Measurements from ENCODE around the gene TRIM6.
"Not testable (repeated sequence)": the region's sequence is repeated elsewhere in the genome, so short reads cannot be mapped to it uniquely, and the experiment has no call there.

The TRIM6 gene

DNA sequence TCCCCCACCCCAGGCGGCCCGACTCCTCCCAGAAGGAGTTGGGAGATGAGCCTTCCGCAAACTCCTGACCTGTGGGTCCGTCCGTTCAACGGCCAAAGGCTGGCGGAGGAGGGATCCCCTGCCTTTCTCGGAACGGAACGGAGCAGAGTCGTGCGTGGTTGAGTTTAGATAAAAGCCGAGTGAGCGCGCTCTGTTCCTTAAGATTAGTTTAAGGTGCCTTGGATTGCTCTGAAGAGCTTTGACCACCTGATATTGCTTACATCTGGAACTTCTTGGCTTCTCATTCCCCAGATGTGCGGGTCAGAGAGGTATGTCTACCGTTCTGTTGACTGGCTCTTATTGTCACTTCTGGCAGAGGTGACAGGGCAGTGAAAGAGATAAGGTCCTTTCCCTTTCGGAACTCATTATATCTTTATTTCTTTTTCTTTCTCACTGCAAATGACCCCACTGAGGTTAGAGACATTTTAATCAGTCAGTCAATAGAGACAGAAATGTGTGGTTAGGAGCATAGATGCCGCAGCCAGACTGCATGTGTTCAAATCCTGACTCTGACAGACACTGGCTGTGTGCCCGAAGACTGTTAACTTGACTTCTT lies at the start of gene TRIM6:
Gene TRIM6 (plus strand): TSS at position 31 of the 595 bp plus-strand sequence. CDS start 261 bp downstream, at position 292.
- peak; percentile 24 to 25 for DNase-seq

GRCh38 chr11:5547982-5548381 lies 48.5 kb upstream of the TRIM6 start:
- no peak for DNase-seq

GRCh38 chr11:5548440-5548839 lies 48.0 kb upstream of the TRIM6 start, which contains the start of gene OR52H1:
TSS of gene OR52H1 (minus strand) at chr11:5548540. CDS start at chr11:5545505, 3,035 bp downstream.
- DNase-seq, result no peak

DNA sequence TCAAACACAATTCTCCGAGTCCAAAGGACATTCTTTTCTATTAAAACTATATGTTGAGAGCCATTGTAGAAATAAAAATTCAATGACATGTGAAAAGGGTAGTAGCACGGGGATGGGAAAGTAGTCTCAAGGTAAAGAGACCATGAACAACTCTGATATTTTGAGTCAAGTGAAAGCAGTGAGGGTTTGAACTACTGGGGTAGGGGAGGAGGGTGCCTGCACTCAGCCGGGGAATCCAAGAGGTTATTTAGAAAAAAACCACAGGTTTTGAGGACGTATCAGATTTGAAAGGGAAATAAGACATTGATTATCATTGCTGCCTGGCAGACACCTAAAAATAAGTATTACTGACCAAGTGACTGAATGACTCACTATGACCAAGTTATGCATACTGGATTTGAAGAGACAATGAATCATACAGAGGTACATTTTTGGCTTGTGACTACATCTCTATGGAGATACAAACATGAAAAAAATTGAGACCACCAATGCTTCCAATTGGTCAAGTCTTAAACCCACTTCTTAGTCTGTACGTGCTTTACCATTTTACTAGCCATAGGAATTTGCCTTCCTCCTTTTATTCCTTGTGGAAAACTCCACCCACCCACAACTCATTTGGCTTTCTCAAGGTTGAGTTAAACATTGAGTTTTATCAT lies 45.9 kb upstream of the TRIM6 start:
- DNase-seq, result no peak

DNA sequence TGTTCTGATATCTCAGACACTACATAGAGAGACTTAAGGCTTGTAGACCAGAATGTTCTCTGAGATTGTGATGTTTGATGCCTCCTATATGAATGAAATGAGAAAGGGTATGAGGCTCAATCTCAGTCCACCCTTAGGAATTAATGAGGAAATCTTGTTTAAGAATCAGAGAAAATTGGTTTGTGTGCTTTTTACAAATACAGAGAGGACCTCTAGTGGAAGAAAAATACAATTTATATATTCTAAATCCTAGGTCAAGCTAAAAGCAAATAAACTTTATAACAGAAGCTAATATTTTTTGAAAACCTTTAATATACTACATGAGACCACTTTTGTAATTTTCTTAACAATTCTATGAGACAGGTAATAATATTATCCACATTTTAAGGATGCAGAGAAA lies 43.1 kb upstream of the TRIM6 start:
- DNase-seq, result no peak

DNA sequence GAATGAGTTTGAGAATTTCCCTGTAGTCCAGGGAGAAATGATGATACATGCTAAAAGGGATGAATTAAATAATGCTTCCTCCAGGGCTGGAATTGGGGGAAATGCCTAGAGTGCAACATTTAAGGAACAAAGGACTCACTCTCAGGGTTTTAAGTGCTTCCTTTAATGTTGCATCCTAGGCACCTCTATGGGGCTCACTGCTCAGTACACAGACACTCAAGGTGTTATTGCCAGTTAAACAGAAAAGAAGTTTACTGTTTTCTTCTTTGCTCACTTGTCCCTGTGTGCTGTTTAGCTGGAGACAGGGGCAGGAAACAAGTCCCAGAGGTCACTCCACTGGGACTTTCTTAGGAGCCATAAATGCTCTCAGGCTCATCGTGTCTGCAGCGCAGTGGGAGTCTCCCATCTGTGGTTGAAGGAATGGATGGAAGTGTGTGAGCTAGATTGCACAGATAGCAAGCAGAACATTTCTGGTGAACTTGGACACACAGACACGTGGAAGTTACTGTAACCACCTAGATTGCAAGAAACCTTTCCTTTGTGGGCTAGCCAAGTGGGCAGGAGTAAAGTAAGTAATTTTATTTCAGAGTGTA lies 39.7 kb upstream of the TRIM6 start:
- DNase-seq, result no peak

GRCh38 chr11:5557751-5558150 lies 38.7 kb upstream of the TRIM6 start:
- DNase-seq, result no peak

DNA sequence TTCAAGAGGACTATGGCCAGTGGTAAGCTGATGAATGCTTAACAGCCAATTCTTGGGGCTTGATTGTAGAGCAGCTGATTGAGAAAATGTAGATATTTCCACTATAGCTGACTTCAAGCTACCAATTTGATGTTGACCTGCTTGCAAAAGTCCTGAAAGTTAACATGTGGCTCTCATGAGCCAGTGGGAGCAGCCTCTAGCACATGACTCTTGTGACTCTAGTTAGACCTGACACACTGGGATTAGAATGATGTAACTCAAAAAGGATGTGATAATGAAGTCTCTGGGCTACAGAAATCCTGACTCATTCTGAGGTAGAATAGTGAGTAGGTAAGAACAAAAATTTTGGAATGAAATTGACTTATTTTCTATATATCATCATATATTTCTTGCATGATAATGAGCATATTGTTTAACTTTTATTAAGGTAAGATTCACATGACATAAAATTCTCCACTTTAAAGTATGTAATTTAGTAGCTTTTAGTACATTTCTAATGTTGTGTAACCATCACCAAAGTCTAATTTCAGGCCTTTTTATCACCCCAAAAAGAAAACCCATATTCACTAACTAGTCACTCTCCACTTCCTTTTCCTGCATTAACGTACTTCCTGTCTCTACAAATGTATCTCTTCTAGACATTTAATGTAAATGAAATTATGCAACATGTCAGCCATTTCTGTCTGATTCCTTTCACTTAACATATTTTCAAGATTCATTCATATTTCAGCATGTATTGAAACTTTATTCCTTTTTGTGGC lies 32.0 kb upstream of the TRIM6 start:
- DNase-seq, result no peak

GRCh38 chr11:5574654-5575053 lies 21.8 kb upstream of the TRIM6 start:
- no peak for DNase-seq

GRCh38 chr11:5575152-5575551 lies 21.3 kb upstream of the TRIM6 start:
- no peak for DNase-seq

DNA sequence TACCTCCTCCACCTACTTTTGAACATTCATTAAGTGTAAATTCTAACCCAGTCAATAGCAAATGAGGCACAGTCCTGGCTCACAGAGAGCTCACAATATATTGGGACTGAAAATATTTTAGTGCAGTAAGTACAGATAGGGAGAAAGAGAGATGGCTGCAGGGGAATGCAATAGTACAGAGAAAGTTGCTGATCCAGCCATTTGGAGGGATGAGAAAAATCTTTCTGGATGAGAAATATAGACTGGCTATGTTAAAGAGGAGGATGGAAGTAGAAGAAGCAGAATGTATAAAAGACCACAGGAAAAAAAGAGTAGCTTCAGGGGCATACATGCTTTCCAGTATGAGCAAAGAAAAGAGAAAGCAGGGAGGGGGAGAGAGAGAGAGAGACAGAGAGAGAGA lies 19.3 kb upstream of the TRIM6 start:
- no peak for DNase-seq

DNA sequence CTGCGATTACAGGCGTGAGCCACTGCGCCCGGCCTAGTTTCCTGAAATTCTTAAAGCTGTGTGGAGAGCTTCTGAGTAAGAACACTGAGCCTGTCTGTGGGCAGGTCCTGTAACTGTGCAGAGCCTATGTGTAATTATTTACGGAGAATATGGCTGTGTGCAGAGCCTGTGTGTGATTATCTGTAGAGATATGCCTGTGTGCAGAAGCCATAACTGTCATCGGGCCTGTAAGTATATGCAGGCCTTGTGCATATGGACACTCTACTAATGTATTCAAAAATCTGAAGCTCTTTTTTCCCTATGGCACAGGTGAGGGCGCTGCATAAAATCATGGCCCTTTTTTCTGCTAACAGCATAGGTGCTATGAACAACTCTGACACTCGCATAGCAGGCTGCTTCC lies 15.9 kb upstream of the TRIM6 start, which contains the start of gene OR52B6:
Gene OR52B6 (plus strand): TSS at position 301 of the 400 bp plus-strand sequence. CDS start 0 bp downstream, at position 301.
- DNase-seq, result no peak

- no peak for DNase-seq
Measured at GRCh38 chr11:5581014-5581413, 15.4 kb upstream of the TRIM6 start.

GRCh38 chr11:5584458-5584857 lies 12.0 kb upstream of the TRIM6 start:
- DNase-seq, result not testable (repeated sequence)

DNA sequence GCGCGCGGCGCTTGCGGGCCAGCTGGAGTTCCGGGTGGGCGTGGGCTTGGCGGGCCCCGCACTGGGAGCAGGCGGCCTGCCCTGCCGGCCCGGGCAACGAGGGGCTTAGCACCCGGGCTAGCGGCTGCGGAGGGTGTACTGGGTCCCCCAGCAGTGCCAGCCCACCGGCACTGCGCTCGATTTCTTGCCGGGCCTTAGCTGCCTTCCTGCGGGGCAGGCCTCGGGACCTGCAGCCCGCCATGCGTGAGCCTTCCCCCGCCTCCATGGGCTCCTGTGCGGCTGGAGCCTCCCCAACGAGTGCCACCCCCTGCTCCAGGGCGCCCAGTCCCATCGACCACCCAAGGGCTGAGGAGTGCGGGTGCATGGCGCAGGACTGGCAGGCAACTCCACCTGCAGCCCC lies 6.5 kb upstream of the TRIM6 start:
- not testable (repeated sequence) for DNase-seq

DNA sequence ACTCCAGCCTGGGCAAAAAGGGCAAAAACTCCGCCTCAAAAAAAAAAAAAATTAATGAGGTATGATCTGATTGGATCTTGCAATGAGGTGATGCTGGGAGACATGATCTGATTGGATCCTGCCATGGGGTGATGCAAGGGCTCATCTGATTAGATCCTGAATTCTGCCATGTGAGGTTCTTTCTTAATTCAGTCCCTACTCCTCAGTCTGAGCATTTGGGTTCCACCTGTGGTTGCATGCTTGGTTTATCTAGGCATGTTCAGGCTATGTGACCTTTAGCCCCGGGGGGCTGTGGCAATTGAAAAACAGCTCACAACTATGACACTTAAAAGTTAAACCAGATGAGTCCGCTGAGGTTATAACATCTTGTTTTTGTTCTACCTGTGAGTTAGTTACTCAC lies 4.8 kb upstream of the TRIM6 start:
- no peak for DNase-seq

- no peak for DNase-seq
Measured at GRCh38 chr11:5592615-5593014, 3.8 kb upstream of the TRIM6 start.

DNA sequence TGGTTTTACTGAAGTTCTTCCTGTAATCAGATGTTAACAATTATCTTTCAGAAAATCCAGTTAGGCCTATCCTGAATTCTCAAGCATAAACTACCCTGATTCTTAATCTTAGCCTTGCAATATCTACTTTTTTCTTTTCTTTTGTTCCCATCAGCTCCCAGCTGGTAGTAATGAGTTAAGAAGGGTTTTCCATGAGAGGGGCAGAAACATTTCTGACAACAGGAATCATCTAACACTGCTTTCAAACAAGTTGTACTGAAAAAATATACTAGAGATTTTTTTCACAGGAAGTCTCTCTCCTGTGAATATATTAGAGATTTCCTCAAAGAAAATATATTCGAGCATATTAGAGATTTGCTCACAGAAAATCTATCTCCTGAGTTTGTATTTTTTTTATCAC lies 3.3 kb upstream of the TRIM6 start:
- no peak for DNase-seq

DNA sequence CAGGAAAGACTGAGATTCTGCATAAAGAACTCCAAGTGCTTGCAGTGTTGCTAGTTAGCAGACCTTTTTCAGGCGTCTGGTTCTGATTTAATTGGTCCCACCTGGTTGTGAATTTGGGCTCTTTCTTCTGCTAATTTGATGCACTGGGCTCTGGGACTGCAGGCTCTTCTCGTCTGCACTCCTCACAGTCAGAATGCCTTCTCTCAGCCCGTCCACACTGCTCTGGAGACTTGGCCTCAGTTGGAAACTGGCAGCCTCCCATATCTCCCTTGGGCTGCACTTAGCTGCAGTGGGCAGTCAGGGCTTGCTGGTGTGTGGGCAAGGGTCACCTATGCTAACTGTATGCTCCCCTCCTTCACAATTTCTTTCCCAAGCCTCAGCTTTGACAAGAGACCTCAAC lies 1.5 kb downstream of the TRIM6 start:
- DNase-seq, result no peak

DNA sequence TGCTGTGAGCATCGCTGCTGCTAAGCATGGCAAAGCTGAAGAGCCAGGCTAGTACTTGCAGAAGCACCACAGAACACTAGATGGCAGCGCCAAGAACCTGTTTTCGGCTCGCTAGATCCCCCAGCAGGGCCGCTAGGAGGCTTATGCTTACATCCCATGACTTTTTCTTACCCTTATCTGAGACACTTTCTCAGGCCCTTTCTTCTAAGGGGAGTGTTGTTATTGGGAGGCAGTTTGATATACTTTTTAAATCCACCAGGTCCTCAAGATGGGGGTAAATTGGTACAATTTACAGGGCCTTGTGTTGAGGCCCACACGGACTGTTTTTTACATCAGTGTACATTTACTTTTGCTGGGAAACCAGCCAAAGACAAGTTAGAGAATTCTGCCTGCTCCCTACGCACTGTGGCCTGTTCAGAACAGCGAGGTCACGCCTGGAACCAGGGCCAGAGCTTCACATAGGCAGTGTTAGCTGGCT lies 4.0 kb downstream of the TRIM6 start:
- DNase-seq, result peak; percentile 52 to 63

GRCh38 chr11:5602791-5603190 lies 6.4 kb downstream of the TRIM6 start:
- not testable (repeated sequence) for DNase-seq

DNA sequence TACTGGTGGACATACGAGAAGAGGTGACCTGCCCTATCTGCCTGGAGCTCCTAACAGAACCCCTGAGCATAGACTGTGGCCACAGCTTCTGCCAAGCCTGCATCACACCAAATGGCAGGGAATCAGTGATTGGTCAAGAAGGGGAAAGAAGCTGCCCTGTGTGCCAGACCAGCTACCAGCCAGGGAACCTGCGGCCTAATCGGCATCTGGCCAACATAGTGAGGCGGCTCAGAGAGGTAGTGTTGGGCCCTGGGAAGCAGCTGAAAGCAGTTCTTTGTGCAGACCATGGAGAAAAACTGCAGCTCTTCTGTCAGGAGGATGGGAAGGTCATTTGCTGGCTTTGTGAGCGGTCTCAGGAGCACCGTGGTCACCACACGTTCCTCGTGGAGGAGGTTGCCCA lies 6.9 kb downstream of the TRIM6 start:
- no peak for DNase-seq

- DNase-seq, result no peak
Measured at GRCh38 chr11:5604896-5605295, 8.5 kb downstream of the TRIM6 start.

Data from activated T-cell treated with anti-CD3 and anti-CD28 coated beads, Interleukin-2, amount 50 U/mL, for 48 hours (primary cell).